OCI-LY3 (cell line): ENCODE results near the gene RSAD1.

ENCODE experiments used
- CTCF ChIP-seq: fragments of 200-600, 300-600 bp; sonication (generic); IDR thresholded peaks from 2 replicates; pipeline ENCODE4 v1.5.1; 2014; ENCODE audit warnings: antibody characterized with exemption, low read length, low read depth
- EZH2phosphoT487 ChIP-seq: fragments of 200-600 bp; shearing (Covaris generic); IDR thresholded peaks from 2 replicates; pipeline ENCODE4 v1.6.1; 2018; ENCODE audit warnings: antibody characterized with exemption, mixed run types, low read depth

GRCh38 chr17:50440172-50440837, 38.4 kb upstream of the RSAD1 start:
- TF ChIP-seq CTCF: no peak
- TF ChIP-seq EZH2phosphoT487: no peak
